NT2/D1 (cell line): ENCODE measurements around the gene SHISAL1.

ENCODE experiments used
- DNase-seq: peaks from one replicate; pipeline ENCODE4 v3.0.0-alpha.2; 2011; ENCODE audit warnings: low read depth, low spot score
- H3K27me3 ChIP-seq: 2 replicates; pipeline ENCODE4 v1.6.0; 2011; ENCODE audit warnings: mild to moderate bottlenecking; ENCODE audit not compliant: insufficient read length, insufficient read depth
- H3K36me3 ChIP-seq: 2 replicates; pipeline ENCODE4 v1.6.1; 2011; ENCODE audit warnings: mild to moderate bottlenecking, low read length, mixed read lengths; ENCODE audit not compliant: insufficient read depth, insufficient read length
- H3K4me1 ChIP-seq: 2 replicates; pipeline ENCODE4 v1.5.1; 2011; ENCODE audit not compliant: insufficient read depth, insufficient read length
- H3K4me3 ChIP-seq: 2 replicates; pipeline ENCODE4 v1.5.1; 2011; ENCODE audit warnings: low read depth; ENCODE audit not compliant: insufficient read length
- H3K9ac ChIP-seq: 2 replicates; pipeline ENCODE4 v1.6.0; 2011; ENCODE audit warnings: low read depth; ENCODE audit not compliant: insufficient read length
- H3K9me3 ChIP-seq: 2 replicates; pipeline ENCODE4 v1.5.1; 2011; ENCODE audit warnings: mild to moderate bottlenecking, low read length; ENCODE audit not compliant: insufficient read depth
- SUZ12 ChIP-seq: IDR thresholded peaks from 2 replicates; pipeline ENCODE4 v1.6.1; 2011; ENCODE audit not compliant: insufficient read length, insufficient read depth; ENCODE audit errors: extremely low read depth
- YY1 ChIP-seq: IDR thresholded peaks from 2 replicates; pipeline ENCODE4 v1.6.1; 2011; ENCODE audit not compliant: insufficient read length, insufficient read depth
- ZNF274 ChIP-seq: IDR thresholded peaks from 2 replicates; pipeline ENCODE4 v1.6.1; 2011; ENCODE audit warnings: mild to moderate bottlenecking, low read depth, low read length

SHISAL1 gene

GRCh38 chr22:44220727-44221680, 91.7 kb downstream of the SHISAL1 start:
- H3K4me1 ChIP-seq = no peaks in the 10 kb centered on the region
- no peak overlapping the region for H3K9ac ChIP-seq
- H3K27me3 ChIP-seq = no peaks in the 10 kb centered on the region
- H3K4me3 ChIP-seq = no peak overlapping the region
- H3K9me3 ChIP-seq = peaks cover 4% of the 10 kb centered on the region; the same call in 1 of the 2 replicates
- TF ChIP-seq ZNF274 (no peak), SUZ12 (no peak), YY1 (no peak)
- DNase-seq = no peak
- H3K36me3 ChIP-seq = no peaks in the 10 kb centered on the region

- no peak for DNase-seq
- Histone ChIP-seq H3K9ac (no peak overlapping the region), H3K36me3 (no peaks in the 10 kb centered on the region), H3K9me3 (peaks cover 17% of the 10 kb centered on the region), H3K27me3 (no peaks in the 10 kb centered on the region), H3K4me1 (no peaks in the 10 kb centered on the region), H3K4me3 (no peak overlapping the region)
- TF ChIP-seq SUZ12 = no peak
- no peak for TF ChIP-seq ZNF274
- TF ChIP-seq YY1 = no peak
Observed at GRCh38 chr22:44219101-44219870, 93.5 kb downstream of the SHISAL1 start.

- H3K36me3 ChIP-seq = no peaks in the 10 kb centered on the region
- no peak overlapping the region for H3K4me3 ChIP-seq
- no peaks in the 10 kb centered on the region for H3K27me3 ChIP-seq
- H3K9ac ChIP-seq = no peak overlapping the region
- H3K4me1 ChIP-seq = no peaks in the 10 kb centered on the region
- TF ChIP-seq YY1 = no peak
- peaks cover 17% of the 10 kb centered on the region for H3K9me3 ChIP-seq
- DNase-seq = no peak
Observed at GRCh38 chr22:44218071-44218470, 94.7 kb downstream of the SHISAL1 start.

GRCh38 chr22:44217346-44217745, 95.4 kb downstream of the SHISAL1 start:
- Histone ChIP-seq H3K4me3 (no peak overlapping the region), H3K9me3 (peaks cover 17% of the 10 kb centered on the region), H3K4me1 (no peaks in the 10 kb centered on the region), H3K9ac (no peak overlapping the region), H3K36me3 (no peaks in the 10 kb centered on the region), H3K27me3 (no peaks in the 10 kb centered on the region)
- no peak for DNase-seq
- TF ChIP-seq YY1 (no peak), SUZ12 (no peak), ZNF274 (no peak)

DNA sequence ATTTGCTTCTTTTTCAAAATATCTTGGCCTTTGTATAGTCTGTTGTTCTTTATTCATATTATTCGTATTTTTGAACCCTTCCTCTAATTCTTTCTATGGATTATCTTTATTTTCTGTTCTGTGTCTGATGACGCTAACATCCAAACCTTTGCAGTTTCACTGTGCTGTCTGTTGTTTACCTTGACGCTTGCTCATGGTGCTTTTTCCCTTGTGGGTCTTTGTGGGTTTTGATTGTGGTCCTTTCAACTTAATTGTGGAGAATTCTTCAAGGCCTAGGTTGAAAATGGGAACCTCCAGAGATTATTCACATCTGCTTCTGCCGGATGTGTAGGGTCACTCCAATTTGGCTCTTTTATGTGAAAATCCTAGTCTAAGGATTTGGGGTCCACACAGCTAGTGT, 97.5 kb downstream of the SHISAL1 start:
- Histone ChIP-seq H3K9ac (no peak overlapping the region), H3K4me3 (no peak overlapping the region), H3K9me3 (peaks cover 13% of the 10 kb centered on the region), H3K27me3 (no peaks in the 10 kb centered on the region), H3K36me3 (no peaks in the 10 kb centered on the region), H3K4me1 (no peaks in the 10 kb centered on the region)
- TF ChIP-seq YY1 (no peak), SUZ12 (no peak), ZNF274 (no peak)
- no peak for DNase-seq

DNA sequence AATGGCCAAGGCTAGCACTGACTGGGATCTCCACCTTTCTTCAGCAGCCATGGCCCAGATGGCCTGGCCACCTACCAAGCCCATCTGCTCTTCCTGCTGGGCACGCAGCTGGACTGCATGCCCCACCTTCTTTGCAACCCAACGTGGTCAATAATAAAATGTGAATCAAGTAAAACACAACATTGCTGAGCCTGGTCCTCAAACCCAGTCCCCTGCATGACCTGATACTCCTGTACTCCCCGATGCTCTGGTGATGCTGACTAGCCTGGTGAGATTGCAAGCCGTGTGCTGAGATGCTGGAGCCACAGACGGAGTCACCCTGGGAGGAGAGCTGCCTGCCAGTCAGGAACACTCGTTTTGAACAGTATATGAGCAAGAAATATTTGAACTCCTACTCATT, 98.0 kb downstream of the SHISAL1 start:
- Histone ChIP-seq H3K9ac (no peak overlapping the region), H3K4me3 (no peak overlapping the region), H3K36me3 (no peaks in the 10 kb centered on the region), H3K9me3 (peaks cover 13% of the 10 kb centered on the region), H3K4me1 (no peaks in the 10 kb centered on the region), H3K27me3 (no peaks in the 10 kb centered on the region)
- DNase-seq = no peak
- no peak for TF ChIP-seq SUZ12
- TF ChIP-seq YY1 = no peak
- no peak for TF ChIP-seq ZNF274

DNA sequence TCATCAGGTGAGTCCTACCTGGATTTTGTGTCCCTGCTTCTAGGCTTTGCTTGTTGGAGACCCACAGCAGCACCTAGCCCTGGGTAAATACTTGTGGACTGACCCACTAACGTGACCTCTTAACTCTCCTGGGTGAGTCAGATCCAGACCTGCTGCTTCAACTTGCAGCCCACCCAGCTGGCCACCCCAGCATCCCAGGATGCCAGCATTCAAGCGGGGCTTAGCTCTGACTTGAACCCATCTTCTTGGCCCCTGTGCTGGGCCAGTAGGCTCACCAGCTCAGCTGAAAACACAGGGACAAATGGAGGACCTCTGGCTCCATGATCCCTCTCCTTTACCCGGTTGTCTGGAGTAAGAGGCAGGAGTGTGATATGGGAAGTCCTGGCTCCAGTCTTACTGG, 98.6 kb downstream of the SHISAL1 start:
- DNase-seq = no peak
- H3K9me3 ChIP-seq = peaks cover 13% of the 10 kb centered on the region
- H3K36me3 ChIP-seq = no peaks in the 10 kb centered on the region

More for the DNA sequence above, 98.6 kb downstream of the SHISAL1 start:
- H3K9ac ChIP-seq = no peak overlapping the region
- H3K4me3 ChIP-seq = no peak overlapping the region
- TF ChIP-seq ZNF274 (no peak), SUZ12 (no peak), YY1 (no peak)
- H3K4me1 ChIP-seq = no peaks in the 10 kb centered on the region
- H3K27me3 ChIP-seq = no peaks in the 10 kb centered on the region
